Activated CD4-positive, alpha-beta T cell treated with anti-CD3 and anti-CD28 coated beads for 36 hours (primary cell): ENCODE measurements around the gene QPCTL. TPM values are rescaled to one million over a fixed set of nuclear protein-coding genes. Genes with fewer than 3 reads are reported as not detected.
"Not testable (repeated sequence)": the region's sequence is repeated elsewhere in the genome, so short reads cannot be mapped to it uniquely, and the experiment has no call there.

Experiments used
- ATAC-seq: fragments of 200-7000 bp; cut with Tn5 transposase; one replicate; pipeline ENCODE4 v1.10.0; 2021; ENCODE audit warnings: mild to moderate bottlenecking, moderate library complexity
- CTCF ChIA-PET: fragments of 350-600 bp; sonication (Branson Sonifier 250); formaldehyde crosslinking; loops from one replicate; lab custom pipeline; 2021; ENCODE audit warnings: antibody characterized with exemption; lab: Charles Lee
- POLR2A ChIA-PET: fragments of 350-600 bp; sonication (Branson Sonifier 250); formaldehyde crosslinking; loops from one replicate; lab custom pipeline; 2021; ENCODE audit warnings: antibody characterized with exemption, inconsistent platforms; lab: Charles Lee
- DNase-seq: peaks from one replicate; pipeline ENCODE4 v3.0.0-alpha.2; 2020
- H3K27ac Mint-ChIP-seq: one replicate; pipeline ENCODE4 v1.8.0; 2021; ENCODE audit warnings: mixed read lengths
- H3K27me3 Mint-ChIP-seq: one replicate; pipeline ENCODE4 v1.8.0; 2021; ENCODE audit warnings: mixed read lengths
- H3K36me3 Mint-ChIP-seq: one replicate; pipeline ENCODE4 v1.8.0; 2021; ENCODE audit warnings: low read depth, mixed read lengths
- H3K4me1 Mint-ChIP-seq: one replicate; pipeline ENCODE4 v1.8.0; 2021; ENCODE audit warnings: mixed read lengths
- H3K4me3 Mint-ChIP-seq: one replicate; pipeline ENCODE4 v1.8.0; 2021; ENCODE audit warnings: mild to moderate bottlenecking, moderate library complexity, mixed read lengths
- H3K9me3 Mint-ChIP-seq: one replicate; pipeline ENCODE4 v1.8.0; 2021; ENCODE audit warnings: low read depth, mixed read lengths
- intact Hi-C, 2 experiments: fragments of 100-400 bp; cut with DNase I in 1 of 2; cut with micrococcal nuclease in 1 of 2; formaldehyde crosslinking; loops; one replicate each; pipeline versions ENCODE4 v1.14.2 to v1.15.1; 2022 to 2024; cut with DNase I, micrococcal nuclease
- microRNA-seq: library from miRNA; unstranded; fragments of <30 nt; microRNA quantifications from one replicate; pipeline ENCODE4 v1.2.0, GENCODE V29; 2021; ENCODE audit warnings: borderline replicate concordance
- total RNA-seq, 2 experiments: library from RNA; stranded (reverse); gene quantifications; one replicate each; pipeline ENCODE4 v1.2.3, GENCODE V29; 2021

Gene QPCTL
- total RNA-seq, 2 experiments from 2014 or later: 17.3 to 18.7 TPM

GRCh38 chr19:45742969-45743368, 50.5 kb downstream of the QPCTL start:
- H3K36me3 Mint-ChIP-seq: no peaks in the 10 kb centered on the region
- DNase-seq: no peak
- H3K4me1 Mint-ChIP-seq: no peaks in the 10 kb centered on the region
- intact Hi-C loops: no loop called here
- ChIA-PET CTCF (interaction anchor here (0.9 to 1.6 kb wide), 2 partner anchors 26 to 120 kb away, joined by 3 to 5 read pairs; partner anchors contain the start of gene SIX5), POLR2A (no interaction called here)
- no peak overlapping the region for H3K27ac Mint-ChIP-seq
- H3K27me3 Mint-ChIP-seq: peaks cover 10% of the 10 kb centered on the region
- H3K9me3 Mint-ChIP-seq: no peaks in the 10 kb centered on the region
- no peak for ATAC-seq
- no peak overlapping the region for H3K4me3 Mint-ChIP-seq

- Mint-ChIP-seq H3K27me3 (peaks cover 8% of the 10 kb centered on the region), H3K27ac (no peak overlapping the region), H3K9me3 (no peaks in the 10 kb centered on the region), H3K4me3 (no peak overlapping the region), H3K4me1 (no peaks in the 10 kb centered on the region), H3K36me3 (no peaks in the 10 kb centered on the region)
- intact Hi-C loops: no loop called here
- CTCF ChIA-PET: interaction anchor here (0.6 to 0.7 kb wide), 2 partner anchors 216 to 265 kb away, joined by 3 to 4 read pairs; no protein-coding TSS in a partner anchor
- DNase-seq: no peak
- ATAC-seq: no peak
- POLR2A ChIA-PET: no interaction called here
Measured at GRCh38 chr19:45745606-45746005, 53.1 kb downstream of the QPCTL start.

GRCh38 chr19:45746866-45747265, 54.4 kb downstream of the QPCTL start:
- no peaks in the 10 kb centered on the region for H3K9me3 Mint-ChIP-seq
- CTCF ChIA-PET: interaction anchor here (0.7 kb wide), 1 partner anchor 445 kb away, joined by 3 read pairs; no protein-coding TSS in a partner anchor
- H3K4me1 Mint-ChIP-seq: no peaks in the 10 kb centered on the region
- H3K27ac Mint-ChIP-seq: no peak overlapping the region
- peaks cover 8% of the 10 kb centered on the region for H3K27me3 Mint-ChIP-seq
- POLR2A ChIA-PET: no interaction called here
- intact Hi-C loops: no loop called here
- H3K4me3 Mint-ChIP-seq: no peak overlapping the region
- no peak for ATAC-seq
- no peaks in the 10 kb centered on the region for H3K36me3 Mint-ChIP-seq
- no peak for DNase-seq

GRCh38 chr19:45747513-45747912, 55.0 kb downstream of the QPCTL start:
- Mint-ChIP-seq H3K4me1 (no peaks in the 10 kb centered on the region), H3K36me3 (no peaks in the 10 kb centered on the region), H3K4me3 (no peak overlapping the region), H3K27ac (no peak overlapping the region), H3K27me3 (peaks cover 8% of the 10 kb centered on the region), H3K9me3 (no peaks in the 10 kb centered on the region)
- CTCF ChIA-PET: interaction anchor here (0.7 kb wide), 1 partner anchor 444 kb away, joined by 3 read pairs; no protein-coding TSS in a partner anchor
- POLR2A ChIA-PET: no interaction called here
- DNase-seq (no peak), ATAC-seq (no peak)
- intact Hi-C loops: no loop called here

DNA sequence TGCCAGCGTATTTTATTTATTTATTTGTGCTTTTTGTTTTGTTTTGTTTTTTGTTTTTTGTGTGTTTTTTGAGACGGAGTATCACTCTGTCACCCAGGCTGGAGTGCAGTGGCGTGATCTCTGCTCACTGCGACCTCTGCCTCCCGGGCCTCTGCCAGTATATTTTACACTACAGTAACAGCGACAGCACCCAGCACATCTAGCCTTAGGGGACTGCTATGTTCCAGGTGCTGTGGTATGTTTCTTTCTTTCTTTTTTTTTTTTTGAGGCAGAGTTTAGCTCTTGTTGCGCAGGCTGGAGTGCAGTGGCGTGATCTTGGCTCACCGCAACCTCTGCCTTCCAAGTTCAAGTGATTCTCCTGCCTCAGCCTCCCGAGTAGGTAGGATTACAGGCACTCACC, 59.0 kb downstream of the QPCTL start:
- POLR2A ChIA-PET, H3K27ac Mint-ChIP-seq, H3K9me3 Mint-ChIP-seq, H3K36me3 Mint-ChIP-seq, H3K4me1 Mint-ChIP-seq, H3K27me3 Mint-ChIP-seq, DNase-seq, intact Hi-C loops, H3K4me3 Mint-ChIP-seq, ATAC-seq: not testable (repeated sequence)
- CTCF ChIA-PET: interaction anchor here (1.0 to 1.3 kb wide), 3 partner anchors 15 to 736 kb away, joined by 3 to 5 read pairs (median 3); partner anchors contain the start of gene QPCTL

DNA sequence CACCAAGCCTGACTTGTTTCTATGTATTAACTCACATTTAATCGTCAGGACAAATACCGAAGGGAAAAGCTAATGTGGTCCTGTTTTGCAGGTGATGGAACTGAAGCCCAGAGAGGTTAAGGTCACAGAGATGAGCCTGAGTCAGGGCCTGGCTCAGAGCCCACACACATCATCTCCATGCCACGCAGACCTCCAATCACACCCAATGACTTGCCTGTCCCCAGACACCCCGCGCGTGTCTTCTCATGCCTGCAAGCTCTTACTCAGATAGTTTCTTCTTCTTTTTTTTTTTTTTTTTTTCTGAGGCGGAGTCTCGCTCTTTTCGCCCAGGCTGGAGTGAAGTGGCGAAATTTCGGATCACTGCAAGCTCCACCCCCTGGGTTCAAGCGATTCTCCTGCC, 60.2 kb downstream of the QPCTL start:
- Mint-ChIP-seq H3K9me3 (no peaks in the 10 kb centered on the region), H3K36me3 (no peaks in the 10 kb centered on the region), H3K4me1 (no peaks in the 10 kb centered on the region), H3K4me3 (no peak overlapping the region), H3K27me3 (no peaks in the 10 kb centered on the region), H3K27ac (no peak overlapping the region)
- CTCF ChIA-PET: interaction anchor here (1.0 to 1.5 kb wide), 4 partner anchors 16 to 60 kb away, joined by 3 to 5 read pairs (median 4); partner anchors contain the start of genes QPCTL and SIX5
- intact Hi-C loops: no loop called here
- ATAC-seq: no peak
- POLR2A ChIA-PET: interaction anchor here (0.6 kb wide), 1 partner anchor 216 kb away, joined by 3 read pairs; no protein-coding TSS in a partner anchor
- DNase-seq: no peak

- ATAC-seq (no peak), DNase-seq (no peak)
- Mint-ChIP-seq H3K36me3 (no peaks in the 10 kb centered on the region), H3K4me3 (no peak overlapping the region), H3K9me3 (no peaks in the 10 kb centered on the region), H3K27ac (no peak overlapping the region), H3K27me3 (no peaks in the 10 kb centered on the region), H3K4me1 (no peaks in the 10 kb centered on the region)
- ChIA-PET CTCF (interaction anchor here (1.0 to 1.5 kb wide), 2 partner anchors 9 to 15 kb away, joined by 3 to 4 read pairs; partner anchors contain the start of gene SIX5), POLR2A (no interaction called here)
- intact Hi-C loops: no loop called here
Measured at GRCh38 chr19:45753548-45753947, 61.1 kb downstream of the QPCTL start.

Small RNA genes within 50 kb of the gene (microRNA-seq; reads per million reads assigned to microRNA genes)
- gene MIR642A: not detected
- not detected for gene MIR642B

Other genes with a start within 250 kb of the QPCTL start
- gene FOSB, start 224.7 kb upstream of the QPCTL start, total RNA-seq: 1 to 10 TPM; 7.3 to 7.7 TPM
- 1 to 10 TPM; 2.0 to 3.2 TPM for gene RTN2, start 195.6 kb upstream of the QPCTL start, total RNA-seq
- 1 to 10 TPM; 2.8 to 3.1 TPM for gene PPM1N, start 194.2 kb upstream of the QPCTL start, total RNA-seq
- 100 to 1,000 TPM; 152 to 153 TPM for gene VASP, start 185.2 kb upstream of the QPCTL start, total RNA-seq
- 10 to 100 TPM; 13.8 to 14.4 TPM for gene OPA3, start 107.9 kb upstream of the QPCTL start, total RNA-seq
- gene GPR4, start 90.5 kb upstream of the QPCTL start, total RNA-seq: not detected
- 100 to 1,000 TPM; 121 to 134 TPM for gene EML2, start 53.3 kb upstream of the QPCTL start, total RNA-seq
- 1 to 10 TPM; 4.5 to 5.9 TPM for gene GIPR, start 24.4 kb upstream of the QPCTL start, total RNA-seq
- 100 to 1,000 TPM; 619 to 839 TPM for gene SNRPD2, start 713 bp upstream of the QPCTL start, total RNA-seq
- gene FBXO46, start 38.2 kb downstream of the QPCTL start, total RNA-seq: 10 to 100 TPM; 32.3 to 43.3 TPM
- not detected for gene MEIOSIN, start 40.8 kb downstream of the QPCTL start, total RNA-seq
- 1 to 10 TPM; 2.0 to 2.2 TPM for gene SIX5, start 76.6 kb downstream of the QPCTL start, total RNA-seq
- gene DMPK, start 89.8 kb downstream of the QPCTL start, total RNA-seq: 10 to 100 TPM; 15.0 to 19.4 TPM
- 10 to 100 TPM; 31.1 to 35.1 TPM for gene DMWD, start 100.2 kb downstream of the QPCTL start, total RNA-seq
- under 1 TPM; 0.21 to 0.23 TPM for gene RSPH6A, start 122.6 kb downstream of the QPCTL start, total RNA-seq
- 100 to 1,000 TPM; 108 to 128 TPM for gene SYMPK, start 170.5 kb downstream of the QPCTL start, total RNA-seq
- under 1 TPM; 0.40 to 0.62 TPM for gene FOXA3, start 171.7 kb downstream of the QPCTL start, total RNA-seq
- gene IRF2BP1, start 193.5 kb downstream of the QPCTL start, total RNA-seq: 10 to 100 TPM; 12.6 to 15.2 TPM
- 1 to 10 TPM; 5.0 to 5.6 TPM for gene MYPOP, start 209.9 kb downstream of the QPCTL start, total RNA-seq
- not detected for gene NANOS2, start 222.1 kb downstream of the QPCTL start, total RNA-seq